GM12873 (cell line): ENCODE results near the gene MTUS2.

Source experiments
- TF ChIP-seq, protein P1 (sequence below): IDR thresholded peaks from 2 replicates; pipeline ENCODE4 v1.5.1; 2012; ENCODE audit warnings: low read depth, mild to moderate bottlenecking, moderate library complexity, low read length, control low read depth; ENCODE audit not compliant: insufficient read depth; ENCODE audit errors: missing control alignments

The MTUS2 gene

DNA sequence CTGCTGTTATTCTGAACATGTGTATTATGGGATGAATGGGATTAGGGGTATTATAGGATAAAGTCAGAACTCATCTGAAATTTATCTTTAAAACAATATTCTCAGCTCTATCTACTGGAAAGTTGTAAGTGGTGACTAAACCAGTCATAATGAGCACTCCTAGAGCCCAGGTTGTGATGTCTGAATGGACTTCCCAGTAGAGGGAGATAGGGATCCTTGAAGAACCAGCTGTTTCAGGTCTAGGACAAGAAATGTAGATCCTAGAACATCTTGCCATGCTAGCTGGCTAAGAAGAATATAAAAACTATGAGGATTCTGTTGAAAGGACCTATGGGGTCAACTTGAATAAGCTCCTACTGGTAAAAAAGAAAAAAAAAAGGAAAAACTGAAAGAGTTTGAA is 464.6 kb downstream of the MTUS2 start:
- TF ChIP-seq, protein P1, sequence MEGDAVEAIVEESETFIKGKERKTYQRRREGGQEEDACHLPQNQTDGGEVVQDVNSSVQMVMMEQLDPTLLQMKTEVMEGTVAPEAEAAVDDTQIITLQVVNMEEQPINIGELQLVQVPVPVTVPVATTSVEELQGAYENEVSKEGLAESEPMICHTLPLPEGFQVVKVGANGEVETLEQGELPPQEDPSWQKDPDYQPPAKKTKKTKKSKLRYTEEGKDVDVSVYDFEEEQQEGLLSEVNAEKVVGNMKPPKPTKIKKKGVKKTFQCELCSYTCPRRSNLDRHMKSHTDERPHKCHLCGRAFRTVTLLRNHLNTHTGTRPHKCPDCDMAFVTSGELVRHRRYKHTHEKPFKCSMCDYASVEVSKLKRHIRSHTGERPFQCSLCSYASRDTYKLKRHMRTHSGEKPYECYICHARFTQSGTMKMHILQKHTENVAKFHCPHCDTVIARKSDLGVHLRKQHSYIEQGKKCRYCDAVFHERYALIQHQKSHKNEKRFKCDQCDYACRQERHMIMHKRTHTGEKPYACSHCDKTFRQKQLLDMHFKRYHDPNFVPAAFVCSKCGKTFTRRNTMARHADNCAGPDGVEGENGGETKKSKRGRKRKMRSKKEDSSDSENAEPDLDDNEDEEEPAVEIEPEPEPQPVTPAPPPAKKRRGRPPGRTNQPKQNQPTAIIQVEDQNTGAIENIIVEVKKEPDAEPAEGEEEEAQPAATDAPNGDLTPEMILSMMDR: no peak

DNA sequence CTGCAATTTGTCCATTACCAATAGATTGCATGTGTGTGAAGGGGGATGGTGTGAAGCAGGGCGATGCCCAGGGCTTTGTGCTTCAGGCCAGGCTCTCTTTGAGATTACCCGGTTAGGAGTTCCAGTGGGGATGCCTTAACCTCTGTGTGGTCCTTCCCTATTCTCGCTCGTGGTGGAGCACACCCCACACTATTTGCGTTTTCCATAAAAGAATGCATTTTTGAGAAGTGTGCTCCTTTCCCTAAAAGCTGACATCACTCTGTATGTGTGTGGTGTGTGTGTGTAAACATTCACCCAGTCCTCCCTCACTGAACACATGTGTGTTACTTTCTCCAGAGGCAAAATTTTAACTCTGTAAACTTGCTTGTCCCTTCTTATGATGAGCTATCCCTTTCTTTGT is 467.1 kb downstream of the MTUS2 start:
- TF ChIP-seq, protein P1: no peak

DNA sequence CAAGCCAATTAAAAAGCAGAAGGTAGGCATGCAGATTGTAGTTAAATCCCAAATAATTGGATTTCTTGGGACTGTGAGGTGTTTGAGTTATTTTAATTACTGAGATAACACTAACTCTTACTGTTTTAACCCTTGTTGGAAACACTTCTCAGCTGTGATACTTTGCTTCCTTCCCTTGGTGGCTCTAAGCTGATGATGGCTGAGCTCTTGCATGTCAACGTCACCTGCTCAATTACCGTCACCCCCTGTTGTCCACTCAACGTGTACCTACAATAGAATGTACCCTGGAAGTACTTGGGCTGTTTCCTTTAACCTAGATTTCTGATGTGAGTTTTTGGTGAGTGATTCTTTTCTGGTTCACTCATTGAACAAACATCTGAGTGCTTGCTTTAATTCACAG is 471.9 kb downstream of the MTUS2 start:
- TF ChIP-seq, protein P1: no peak

DNA sequence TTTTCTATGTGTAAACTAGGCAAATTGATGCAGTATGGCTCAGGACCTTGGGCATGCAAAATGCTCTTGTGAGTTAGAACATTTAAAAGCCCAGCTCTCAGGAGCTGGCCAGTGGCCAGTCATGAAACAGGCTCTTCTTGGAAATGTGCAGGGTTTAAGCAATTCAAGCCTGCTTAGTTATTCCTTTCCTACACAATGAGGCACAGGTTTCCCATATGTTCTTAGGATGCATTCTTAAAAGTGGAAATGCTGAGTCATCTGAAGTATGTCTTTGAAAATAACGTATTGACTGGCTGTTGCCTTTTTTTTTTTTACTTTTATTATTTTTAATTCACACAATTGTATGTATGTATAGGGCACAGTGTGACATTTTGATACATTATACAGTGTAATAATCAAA is 474.7 kb downstream of the MTUS2 start:
- TF ChIP-seq, protein P1: no peak

DNA sequence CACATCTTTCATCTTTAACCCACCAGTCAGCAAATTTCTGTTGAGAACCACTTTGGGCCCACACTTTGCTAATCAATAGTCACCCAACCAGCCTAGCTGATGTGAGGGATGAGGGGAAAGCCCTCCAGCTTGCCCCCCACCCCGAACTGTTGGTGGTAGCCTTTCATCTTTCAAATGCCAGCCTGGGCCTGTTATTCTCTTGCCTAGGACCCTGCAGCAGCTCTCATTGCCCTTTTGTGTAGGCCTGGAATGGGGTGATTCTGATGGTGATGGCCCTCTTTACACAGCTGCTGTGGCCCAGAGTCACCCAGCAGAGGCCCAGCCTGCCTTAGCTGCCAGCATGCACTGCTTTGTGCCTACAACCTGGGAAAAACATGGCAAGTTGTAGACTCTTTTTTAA is 480.9 kb downstream of the MTUS2 start:
- TF ChIP-seq, protein P1: no peak

DNA sequence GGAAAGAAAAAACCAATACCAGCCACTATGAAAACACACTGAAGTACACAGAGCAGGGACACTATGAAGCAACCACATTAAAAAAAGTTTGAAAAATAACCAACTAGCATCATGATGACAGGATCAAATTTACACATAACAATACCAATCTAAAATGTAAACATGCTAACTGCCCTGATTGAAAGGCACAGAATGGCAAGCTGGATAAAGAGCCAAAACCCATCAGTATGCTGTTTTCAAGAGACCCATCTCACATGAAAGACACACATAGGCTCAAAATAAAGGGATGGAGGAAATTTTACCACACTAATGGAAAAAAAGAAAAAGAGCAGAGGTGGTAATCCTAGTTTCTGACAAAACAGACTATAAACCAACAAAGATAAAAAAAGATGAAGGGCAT is 484.0 kb downstream of the MTUS2 start:
- TF ChIP-seq, protein P1: no peak

DNA sequence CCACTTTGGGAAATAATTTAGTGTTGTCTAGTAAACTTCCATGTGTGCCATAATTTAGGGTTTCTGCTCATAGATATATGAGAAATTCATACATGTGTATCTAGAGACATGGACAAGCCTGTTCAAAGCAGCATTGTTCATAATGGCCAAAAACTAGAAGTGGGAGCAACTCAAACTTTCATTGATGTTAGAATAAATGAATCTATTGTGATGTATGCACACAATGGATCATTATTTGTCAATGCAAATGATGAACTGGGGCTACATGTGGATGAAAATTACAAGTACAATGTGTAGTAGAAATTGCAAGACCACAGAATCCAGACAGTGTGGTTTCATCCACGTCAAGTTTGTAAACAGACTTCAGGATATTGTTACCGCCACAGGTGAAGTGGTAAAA is 490.7 kb downstream of the MTUS2 start:
- TF ChIP-seq, protein P1: no peak

DNA sequence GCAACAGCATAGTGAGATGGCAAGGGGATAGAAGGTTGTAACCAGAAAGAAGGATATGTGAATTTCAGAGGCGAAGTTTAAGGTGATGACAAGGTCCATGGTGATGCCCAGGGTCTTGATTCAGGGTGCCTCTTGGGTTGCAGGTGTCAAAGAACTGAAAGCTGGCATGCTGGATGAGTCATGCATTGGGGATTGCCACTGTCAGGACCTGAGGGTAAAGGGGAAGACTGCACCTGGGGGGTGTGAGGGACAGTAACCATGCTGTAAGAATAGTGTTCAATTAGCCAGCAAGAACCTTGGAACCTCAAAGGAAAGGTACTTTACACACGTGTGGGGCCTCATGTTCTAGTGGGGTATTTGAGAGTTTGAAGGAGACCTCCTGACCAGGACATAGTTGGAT is 495.7 kb downstream of the MTUS2 start:
- TF ChIP-seq, protein P1: no peak
